HUDEP-2 (cell line): ENCODE measurements around the gene RCE1.

Experiments
- DNase-seq, 76 experiments: peaks; one replicate each; lab custom pipeline; 2025; ENCODE audit not compliant: unreplicated experiment in 76 of 76; lab: John Stamatoyannopoulos, UW

The RCE1 gene

DNA sequence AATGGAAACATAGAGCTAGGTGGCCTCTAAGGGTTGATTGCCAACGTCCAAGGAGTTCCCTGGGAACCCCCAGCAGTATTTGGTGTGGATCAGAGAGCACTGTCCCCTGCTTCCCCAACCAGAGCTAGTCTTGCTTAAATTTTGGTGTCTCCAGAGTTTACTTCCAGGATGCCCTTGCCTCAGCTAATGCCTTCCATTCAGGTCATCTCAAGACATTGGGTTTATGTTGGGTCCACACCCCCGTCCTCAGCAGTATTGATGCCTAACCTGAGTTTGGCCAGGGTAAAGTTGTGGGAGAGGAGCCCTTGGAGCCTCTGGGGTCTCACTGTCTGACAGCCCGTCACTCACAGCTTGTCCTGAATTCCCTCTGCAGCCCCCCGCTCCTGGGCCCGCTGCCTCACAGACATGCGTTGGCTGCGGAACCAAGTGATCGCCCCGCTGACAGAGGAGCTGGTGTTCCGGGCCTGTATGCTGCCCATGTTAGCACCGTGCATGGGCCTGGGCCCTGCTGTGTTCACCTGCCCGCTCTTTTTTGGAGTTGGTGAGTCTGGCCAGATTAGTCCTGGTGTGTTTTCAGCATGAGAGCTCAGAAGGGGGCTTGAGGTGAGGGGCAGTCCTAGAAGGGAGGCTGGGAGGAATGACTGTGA lies 1.4 kb downstream of the RCE1 start:
- DNase-seq = no peak

DNA sequence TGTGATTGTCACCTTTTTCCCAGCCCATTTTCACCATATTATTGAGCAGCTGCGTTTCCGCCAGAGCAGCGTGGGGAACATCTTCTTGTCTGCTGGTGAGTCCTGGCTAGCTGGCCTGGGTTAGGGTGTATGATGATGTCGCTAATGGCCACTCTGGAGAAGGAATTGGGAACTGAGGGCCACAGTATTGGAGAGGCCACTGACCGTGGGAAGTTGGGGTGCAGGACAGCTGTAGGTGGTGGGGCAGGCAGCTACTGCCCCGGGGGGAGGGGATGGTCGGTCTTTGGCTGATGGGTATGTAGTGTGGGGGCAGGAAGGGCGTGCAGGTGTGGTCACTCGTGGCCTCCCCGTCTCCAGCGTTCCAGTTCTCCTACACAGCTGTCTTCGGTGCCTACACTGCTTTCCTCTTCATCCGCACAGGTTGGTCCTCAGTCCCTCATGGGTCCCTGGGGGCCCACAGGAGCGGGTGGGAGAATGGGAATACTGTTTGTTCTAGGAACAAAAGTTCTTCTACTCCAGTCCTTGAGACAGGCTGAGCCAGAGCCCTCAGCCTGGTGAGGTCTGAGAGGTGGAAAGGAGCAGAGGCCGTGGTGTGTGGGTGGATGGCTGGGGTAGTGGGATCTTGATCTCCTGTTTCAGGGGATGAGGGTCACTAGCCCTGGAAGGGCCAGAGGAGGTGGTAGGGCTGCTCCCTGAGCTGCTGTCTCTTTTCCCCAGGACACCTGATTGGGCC lies 2.1 kb downstream of the RCE1 start:
- DNase-seq = no peak

DNA sequence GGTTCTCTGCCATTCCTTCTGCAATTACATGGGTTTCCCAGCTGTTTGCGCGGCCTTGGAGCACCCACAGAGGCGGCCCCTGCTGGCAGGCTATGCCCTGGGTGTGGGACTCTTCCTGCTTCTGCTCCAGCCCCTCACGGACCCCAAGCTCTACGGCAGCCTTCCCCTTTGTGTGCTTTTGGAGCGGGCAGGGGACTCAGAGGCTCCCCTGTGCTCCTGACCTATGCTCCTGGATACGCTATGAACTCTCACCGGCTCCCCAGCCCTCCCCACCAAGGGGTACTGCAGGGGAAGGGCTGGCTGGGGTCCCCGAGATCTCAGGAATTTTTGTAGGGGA lies 2.6 kb downstream of the RCE1 start:
- no peak for DNase-seq

DNA sequence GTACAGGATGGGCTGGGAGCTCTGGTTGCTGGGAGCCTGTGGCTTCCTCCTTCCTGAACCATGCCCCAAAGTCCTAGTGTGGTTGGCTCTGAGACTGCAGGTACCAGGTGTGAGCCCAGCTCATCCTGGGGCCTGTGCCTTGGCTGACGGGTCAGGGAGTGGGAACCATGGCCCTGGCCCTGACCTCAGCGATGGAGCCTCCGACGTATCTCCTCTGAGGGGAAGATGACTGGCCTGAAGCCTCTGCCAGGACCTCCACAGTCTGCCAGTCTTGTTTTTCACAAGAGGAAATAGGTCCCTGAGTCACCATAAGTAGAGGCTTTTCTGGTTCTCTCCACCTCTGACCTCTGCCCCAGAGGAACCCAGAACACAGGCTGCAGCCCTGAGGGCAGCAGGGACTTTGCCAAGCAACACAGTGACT lies 3.4 kb downstream of the RCE1 start:
- DNase-seq = no peak

DNA sequence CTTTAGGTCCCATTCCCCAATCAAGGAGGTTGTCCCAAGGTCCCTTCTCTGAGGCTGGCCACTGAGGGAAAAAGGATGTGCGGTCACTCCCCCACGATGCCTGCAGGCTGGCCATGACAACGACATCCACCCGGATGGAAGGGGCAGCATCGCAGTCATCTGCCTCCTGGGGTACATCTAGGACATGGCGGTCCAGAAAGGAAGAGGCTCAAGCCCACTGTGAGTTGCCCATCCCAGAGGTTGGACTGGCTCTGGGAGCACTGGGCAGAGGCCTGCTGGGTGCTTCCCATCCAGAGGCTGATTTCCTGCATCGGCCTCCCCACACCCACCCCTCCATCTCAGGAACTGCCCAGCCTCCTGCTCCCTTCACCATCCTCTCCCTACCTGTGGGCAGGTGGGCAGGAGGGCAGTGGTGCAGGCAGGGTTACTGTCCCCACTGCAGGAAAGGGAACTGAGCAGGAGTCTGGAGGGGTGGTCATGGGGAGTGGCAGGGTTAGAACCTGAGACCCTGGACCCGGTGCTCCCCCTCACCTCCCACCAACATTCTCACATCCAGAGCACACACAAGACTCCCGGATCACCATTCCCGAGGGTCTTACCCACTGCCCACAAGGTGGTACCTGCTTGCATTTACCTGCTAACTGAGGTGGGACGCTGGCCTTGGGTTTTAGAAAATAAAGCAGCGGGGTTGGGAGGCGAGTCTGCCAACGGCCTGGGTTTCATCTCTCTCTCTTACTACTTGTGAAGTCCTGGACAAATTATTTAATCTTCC lies 4.4 kb downstream of the RCE1 start:
- no peak for DNase-seq

DNA sequence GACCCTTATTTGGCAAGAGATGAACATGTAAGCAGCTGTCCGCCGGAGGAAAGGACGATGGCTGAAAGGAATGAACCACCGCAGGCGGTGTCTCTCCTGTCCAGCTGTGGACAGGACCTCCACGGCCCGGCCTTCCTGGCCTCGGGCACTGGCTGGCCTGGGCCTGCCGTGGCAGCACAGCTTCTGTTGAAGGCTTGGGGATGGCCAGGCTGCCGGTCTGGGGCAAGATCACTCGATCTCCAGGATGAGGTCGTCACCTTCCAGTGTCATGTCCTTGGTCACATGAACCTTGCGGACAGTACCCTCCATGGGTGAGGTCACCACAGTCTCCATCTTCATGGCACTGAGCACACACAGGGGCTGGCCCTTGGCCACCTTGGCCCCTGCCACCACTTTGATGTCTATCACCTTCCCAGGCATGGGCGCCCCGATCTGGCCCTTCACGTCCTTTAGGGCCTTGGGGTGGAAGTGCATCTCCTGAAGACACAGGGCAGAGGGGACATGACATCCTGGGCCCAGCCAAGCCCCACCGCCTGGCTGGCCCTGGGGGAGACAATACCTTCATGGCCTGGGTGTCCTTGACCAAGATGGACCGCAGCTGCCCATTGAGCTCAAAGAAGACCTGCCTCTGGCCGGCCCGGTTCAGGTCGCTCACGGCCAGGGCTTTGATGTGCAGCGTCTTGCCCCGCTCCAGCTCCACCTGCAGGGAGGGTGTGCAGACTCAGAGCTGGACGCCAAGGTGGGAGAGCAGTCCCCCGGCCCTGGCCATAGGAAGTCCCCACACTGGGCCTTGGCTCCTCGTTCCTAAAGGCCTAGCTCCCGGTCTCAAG lies 5.6 kb downstream of the RCE1 start:
- no peak for DNase-seq

DNA sequence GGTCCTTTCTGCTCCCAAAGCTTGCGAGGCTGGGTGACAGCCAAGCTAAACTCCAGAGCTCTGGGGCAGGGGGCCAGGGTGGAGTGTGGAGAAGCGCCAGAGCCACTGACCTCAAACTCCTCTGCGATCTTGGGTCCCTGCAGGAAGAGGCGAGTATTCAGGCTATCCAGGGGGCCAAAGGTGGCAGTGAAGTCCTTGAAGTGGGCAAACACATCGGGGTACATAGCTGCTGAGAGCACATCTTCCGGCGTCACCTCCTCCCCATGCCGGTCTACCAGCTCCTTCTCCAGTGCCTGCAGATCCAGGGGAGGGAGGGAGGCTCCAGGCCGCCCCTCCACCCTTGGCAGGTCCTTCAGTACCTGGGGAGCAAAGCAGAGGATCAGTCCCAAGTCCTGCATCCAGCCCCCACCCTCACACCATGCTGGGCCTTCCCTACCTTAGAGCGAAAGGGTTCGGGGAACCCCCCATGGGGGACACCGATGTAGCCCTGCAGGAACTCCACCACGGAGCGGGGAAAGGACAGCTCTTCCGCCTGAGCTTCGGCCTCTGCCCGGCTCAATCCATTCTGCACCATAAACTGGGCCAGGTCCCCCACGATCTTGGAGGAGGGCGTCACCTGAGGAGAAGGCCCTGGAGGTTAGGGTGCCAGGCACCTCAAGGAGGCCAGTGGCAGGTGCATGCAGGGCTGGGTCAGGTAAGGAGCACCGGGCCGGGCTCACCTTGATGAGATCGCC lies 6.4 kb downstream of the RCE1 start:
- no peak for DNase-seq

DNA sequence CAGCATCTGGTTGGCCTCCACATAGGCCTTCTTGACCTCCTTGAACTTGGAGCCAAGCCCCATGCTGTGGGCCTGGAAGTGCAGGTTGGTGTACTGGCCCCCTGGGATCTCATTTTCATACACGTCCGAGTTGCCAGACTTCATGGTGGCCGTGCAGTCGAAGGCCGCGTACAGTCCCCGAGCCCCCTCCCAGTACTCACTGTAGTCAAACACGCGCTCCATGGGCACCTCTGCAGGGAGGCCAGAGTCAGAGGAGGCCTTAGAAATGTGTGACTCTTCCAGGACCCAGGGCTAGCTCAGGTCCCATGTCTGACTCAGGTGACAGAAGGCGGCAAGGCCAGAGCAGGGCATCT lies 7.0 kb downstream of the RCE1 start:
- no peak for DNase-seq

DNA sequence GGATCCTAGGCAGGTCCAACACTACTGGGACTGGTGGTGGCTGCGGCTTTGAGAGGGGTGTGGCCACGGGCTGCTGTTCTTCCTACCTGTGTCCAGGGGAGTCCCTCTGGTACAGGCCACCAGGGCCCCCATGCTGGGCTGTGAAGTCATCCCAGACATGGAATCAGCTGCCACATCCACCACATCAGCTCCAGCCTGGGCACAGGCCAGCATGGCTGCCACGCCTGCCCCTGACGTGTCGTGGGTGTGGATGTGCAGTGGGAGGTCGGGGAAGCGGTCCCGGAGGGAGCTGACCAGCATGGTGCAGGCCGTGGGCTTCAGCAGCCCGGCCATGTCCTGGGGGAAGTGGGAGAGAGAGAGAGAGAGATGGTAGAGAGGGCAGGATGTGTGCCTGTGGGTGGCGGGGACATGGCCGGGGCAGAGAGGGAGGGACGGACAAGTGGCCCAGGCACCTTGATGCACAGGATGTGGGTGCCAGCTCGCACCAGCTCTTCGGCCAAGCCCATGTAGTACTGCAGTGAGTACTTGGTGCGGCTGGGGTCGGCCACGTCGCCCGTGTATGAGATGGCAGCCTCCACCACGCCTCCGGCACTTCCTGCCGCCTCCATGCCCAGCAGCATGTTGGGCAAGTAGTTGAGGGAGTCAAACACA lies 7.5 kb downstream of the RCE1 start:
- no peak for DNase-seq

DNA sequence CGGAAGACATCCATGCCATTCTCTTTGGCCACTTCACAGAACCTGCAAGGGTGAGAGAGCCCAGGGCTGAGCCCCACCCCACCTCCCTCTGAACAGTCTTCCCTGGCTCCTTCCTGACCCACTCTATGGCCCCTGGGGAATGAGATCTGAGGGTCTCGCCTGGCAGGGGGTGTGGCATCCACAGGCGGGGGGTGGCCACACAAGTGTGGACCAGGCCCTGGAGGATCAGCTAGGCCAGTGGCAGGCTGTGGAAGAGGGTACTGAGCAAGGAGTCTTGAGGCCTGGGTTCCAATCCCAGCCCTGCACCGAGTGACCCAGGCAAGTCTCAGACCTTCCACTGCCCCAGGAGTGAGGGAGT lies 8.0 kb downstream of the RCE1 start:
- no peak for DNase-seq

DNA sequence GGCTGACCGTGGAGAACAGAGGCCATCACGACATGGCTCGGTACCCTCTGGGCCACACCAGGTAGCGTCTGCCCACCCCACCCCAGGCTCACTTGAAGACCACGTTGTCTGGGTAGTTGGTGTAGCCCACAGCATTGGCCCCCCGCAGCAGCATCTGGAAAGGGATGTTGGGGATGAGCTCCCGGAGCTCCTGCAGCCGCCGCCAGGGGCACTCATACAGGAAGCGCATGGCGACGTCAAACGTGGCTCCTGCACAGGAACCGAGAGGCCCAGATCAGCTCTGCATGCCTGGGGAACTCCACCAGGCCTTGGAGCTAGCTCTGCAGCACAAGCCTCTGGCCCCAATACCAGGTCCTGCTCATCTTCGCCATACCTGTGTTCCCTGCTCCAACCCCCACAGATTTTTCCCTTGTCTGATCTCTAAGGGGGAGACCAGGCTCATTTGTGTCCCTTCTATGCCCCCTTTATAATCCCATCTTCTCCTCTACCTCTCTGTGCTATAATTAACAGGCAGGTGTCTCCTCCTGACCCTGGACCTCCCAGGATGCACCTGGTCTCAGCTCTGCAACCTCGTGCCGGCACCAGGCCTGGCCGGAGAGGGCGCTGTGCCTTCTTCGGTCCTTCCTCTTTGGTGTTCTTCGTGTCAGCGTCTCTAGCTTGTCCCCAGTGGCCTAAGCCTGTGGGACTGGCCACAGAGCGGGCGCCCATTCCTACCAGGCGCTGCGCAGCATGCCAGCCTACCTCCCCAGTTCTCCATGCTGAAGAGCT lies 8.6 kb downstream of the RCE1 start:
- DNase-seq = peak in 7 of 76 experiments; percentile 11 to 65 (median 27)

DNA sequence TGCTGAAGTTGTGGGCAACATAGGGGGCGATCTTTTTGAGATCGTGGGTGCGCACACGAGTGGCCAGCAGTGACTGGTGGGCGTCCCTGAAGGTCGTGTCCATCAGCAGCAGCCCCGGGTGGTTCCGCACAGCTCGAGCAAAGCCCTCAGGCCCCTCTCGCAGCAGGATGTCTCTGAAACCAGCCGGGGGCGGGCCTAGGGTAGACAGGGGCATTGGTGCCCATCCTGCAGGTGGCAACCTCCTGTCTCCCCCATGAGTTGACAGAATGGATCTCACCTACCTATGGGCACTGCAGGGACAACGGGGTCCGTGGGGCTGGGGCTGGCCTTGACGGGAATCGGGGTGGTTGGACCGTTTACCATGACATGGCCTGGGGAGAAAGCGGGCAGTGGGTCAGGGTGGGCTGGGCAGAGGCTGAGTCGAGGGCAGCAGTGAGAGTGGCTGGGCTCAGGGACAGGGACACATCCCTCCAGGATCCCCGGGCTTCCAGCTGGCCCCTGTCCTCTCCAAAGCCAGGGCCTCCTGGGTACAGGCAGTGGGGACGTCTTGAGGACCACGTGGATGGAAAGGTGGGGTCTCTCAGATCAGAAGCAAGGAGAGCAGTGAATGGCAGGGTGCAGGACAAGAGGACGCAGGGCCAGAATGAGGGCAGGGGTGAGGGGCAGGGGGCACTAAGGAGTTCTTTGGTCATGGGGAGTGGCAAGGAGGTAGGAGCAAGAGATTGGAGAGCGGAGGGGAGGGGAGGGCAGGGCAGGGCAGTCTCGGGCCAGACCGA lies 9.4 kb downstream of the RCE1 start:
- no peak for DNase-seq

DNA sequence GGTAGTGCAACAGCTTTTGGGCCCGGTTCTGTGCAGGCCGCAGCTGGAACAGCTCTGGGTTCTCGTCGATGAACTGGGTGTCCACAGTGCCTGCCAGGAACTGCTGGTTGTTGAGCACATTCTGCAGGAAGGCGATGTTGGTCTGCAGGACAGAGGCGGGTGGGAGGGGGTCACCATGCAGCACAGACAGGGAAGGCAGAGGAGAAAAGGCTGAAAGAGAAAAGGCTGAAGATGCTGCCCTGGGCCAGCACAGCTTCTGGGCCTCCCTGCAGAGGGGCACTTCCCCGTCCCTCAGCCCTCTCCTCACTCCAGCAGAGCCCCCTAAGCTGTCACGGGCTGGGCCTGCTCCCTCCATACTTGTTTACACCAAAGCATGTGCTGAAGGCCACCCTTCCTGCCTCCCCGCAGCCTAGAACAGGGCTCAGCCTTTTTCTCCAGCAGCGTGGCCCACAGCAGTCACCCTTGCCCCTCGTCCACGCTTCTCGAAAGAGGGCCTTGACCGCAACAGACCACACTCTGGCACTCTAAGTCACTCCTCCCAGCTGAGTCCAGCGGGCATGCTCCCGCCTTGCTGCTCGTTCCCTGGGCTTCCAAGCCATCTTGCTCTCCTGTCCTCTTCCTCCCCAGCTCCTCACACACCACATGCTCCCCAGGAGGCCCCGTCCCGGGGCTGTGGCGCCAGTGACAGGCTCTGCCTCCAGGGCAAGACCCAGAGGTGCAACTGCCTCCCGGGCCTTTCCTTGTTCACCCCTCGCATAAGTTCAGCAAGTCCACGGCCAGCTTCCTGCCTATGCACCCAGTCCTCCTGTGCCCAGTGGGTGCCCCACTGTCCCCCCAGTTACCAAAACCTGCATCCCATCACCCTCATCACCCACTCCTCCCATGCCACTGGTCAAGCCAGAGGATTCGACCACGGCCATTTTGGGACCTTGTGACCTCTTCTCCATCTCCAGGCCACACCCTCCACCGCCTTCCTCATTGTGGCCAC lies 10.3 kb downstream of the RCE1 start:
- DNase-seq = no peak

DNA sequence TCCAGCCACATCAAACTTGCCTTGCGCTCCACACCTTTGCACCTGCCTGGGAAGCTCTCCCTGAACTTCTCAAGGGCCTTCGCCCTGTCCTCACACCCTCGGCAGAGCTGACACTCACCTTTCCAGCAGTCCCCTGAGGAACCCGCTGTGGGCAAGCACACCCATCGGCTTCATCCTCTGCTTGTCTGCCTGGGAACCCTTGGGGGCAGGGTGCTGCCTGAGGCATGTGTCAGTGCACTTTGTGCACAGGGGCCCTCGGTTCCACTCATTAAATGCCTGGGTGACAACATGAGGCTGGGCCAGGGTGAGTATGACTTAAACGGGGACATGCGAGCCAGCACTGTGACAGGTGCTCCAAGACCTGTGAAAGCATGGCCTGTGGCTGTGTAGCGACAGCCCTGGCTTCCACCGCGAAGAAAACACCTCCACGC lies 11.0 kb downstream of the RCE1 start:
- DNase-seq = no peak

DNA sequence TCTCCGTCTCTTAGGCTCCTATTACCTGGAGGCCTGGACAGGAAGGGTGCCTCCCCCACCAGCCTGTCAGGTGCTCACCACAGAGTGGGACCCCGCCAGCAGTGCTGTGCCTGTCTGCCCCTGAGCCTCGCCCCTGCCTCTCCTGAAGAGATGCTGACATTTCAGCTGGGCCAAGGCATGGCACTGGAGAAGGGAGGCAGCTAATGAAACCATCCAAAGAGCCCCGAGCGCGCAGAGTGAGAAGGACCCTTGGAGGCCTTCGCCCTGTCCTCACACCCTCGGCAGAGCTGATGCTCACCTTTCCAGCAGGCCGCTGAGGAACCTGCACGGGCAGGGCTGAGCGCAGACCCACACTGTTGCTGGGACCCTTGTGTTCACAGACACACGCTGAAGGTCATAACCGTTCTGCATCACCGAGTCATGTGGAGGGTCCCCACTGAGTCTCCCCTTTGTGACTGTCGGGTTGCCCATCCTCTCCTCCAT lies 11.5 kb downstream of the RCE1 start:
- no peak for DNase-seq

DNA sequence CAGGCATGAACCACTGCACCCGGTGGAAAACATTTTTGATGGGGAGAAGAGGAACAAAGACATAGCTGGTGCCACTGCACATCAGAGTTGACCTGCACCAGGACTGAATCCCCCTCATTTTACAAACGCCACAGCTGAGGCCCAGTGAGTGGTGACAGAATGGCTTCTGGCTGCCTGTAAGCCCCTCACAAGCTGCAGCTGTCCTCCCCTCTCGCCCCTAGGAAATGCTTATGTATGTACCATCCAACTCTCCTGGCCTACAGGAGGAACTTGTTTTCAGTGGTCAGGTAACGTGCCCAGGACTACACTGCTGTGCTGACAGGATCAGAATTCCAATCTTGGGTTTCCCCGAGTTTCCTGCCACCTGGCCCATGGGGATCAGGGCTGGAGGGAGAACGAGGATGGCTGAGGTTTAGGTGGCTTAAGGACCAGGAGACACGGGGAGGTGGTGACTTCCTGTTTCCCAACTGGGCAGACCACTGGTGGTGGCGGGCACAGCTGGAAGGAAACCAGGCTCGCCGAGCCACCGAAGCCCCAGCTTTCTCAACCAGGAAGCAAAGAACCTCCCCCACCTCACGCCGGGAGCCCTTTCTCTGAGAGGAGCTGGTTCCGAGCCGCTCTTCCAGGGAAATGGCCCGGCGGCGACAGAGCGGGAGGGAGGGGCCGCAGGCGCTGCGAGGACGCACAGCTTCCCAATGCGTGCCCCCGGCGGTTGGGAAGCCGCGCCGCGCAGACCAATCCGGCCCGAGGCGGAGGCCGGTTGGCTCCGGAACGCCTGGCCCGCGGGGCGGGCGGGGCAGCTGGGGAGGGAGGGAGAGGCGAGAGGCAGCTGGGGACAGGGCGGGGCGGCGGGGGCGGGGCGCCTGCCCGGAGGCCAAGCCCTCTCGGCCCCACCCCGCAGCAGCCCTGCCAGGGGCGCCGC lies 12.6 kb downstream of the RCE1 start:
- DNase-seq = peak in 73 of 76 experiments; percentile 67 to 97 (median 92)
